RWPE2 (cell line): ENCODE measurements around the gene CRIP3.

Experiments
- ATAC-seq: fragments of 200-7000 bp; cut with Tn5 transposase; 3 replicates; pipeline ENCODE4 v1.9.1; 2021; ENCODE audit warnings: low read depth
- DNase-seq: peaks from one replicate; pipeline ENCODE4 v3.0.0-alpha.2; 2020; ENCODE audit warnings: low spot score
- H3K27ac ChIP-seq: fragments of 450-650 bp; 2 replicates; pipeline ENCODE4 v1.5.1; 2017; ENCODE audit warnings: mild to moderate bottlenecking; ENCODE audit not compliant: poor library complexity, severe bottlenecking
- H3K27me3 ChIP-seq: fragments of 250-450 bp; sonication (Bioruptor Pico); 2 replicates; pipeline ENCODE4 v1.5.1; 2021; ENCODE audit warnings: mild to moderate bottlenecking, moderate library complexity; ENCODE audit not compliant: insufficient read depth, poor library complexity, severe bottlenecking
- H3K36me3 ChIP-seq: fragments of 250-450 bp; sonication (Bioruptor Pico); 2 replicates; pipeline ENCODE4 v1.5.1; 2020; ENCODE audit warnings: low read depth, mild to moderate bottlenecking, moderate library complexity
- H3K4me1 ChIP-seq: fragments of 250-450 bp; sonication (Bioruptor Pico); 2 replicates; pipeline ENCODE4 v1.5.1; 2021; ENCODE audit warnings: mild to moderate bottlenecking, moderate library complexity; ENCODE audit not compliant: insufficient read depth, poor library complexity, severe bottlenecking
- H3K4me3 ChIP-seq: fragments of 250-450 bp; sonication (Bioruptor Pico); 2 replicates; pipeline ENCODE4 v1.5.1; 2021; ENCODE audit warnings: mild to moderate bottlenecking, moderate library complexity; ENCODE audit not compliant: severe bottlenecking
- H3K9me3 ChIP-seq: fragments of 250-450 bp; sonication (Bioruptor Pico); 2 replicates; pipeline ENCODE4 v1.5.1; 2021; ENCODE audit warnings: mild to moderate bottlenecking, moderate library complexity; ENCODE audit not compliant: severe bottlenecking
- CTCF ChIP-seq: fragments of 450-650 bp; IDR thresholded peaks from one replicate; pipeline ENCODE4 v1.5.1; 2017; ENCODE audit warnings: mild to moderate bottlenecking, moderate library complexity; ENCODE audit not compliant: poor library complexity, severe bottlenecking

CRIP3 gene

DNA sequence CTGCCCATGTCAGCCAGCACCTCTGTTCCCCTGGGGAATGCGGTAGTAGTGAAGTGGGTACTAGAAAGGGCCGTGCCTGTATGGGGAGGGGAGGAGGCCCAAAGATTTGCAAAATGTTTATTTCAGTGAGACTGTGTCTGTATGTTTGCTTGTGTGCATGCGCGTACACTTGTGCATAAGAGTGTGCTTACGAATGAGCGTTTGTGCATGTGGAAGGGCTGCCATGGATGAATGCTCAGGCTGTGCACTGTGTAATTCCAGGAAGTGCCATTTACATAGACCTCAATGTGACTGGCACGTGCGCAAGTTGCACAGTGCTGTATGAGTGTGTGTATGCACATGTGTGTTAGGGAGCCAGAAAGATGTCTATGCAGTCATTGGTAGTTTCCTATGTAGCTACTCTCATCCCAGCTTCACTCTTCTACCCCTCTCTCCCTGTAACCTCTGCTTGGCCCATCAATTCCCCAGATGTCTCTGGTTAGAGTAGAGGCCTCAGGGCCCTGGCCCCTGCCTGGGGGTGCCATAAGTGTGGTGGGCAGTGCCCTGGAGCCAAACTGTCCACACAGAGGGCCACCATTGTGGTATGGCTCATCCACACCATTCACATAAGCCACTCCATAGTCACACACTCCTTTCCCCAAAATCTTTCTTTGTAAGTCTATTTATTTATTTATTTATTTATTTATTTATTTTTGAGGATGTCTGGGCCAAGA, 37.4 kb downstream of the CRIP3 start:
- Histone ChIP-seq H3K27ac (no peak overlapping the region), H3K4me1 (no peaks in the 10 kb centered on the region), H3K9me3 (no peaks in the 10 kb centered on the region), H3K36me3 (no peaks in the 10 kb centered on the region), H3K27me3 (peaks cover 5% of the 10 kb centered on the region), H3K4me3 (no peak overlapping the region)
- no peak for TF ChIP-seq CTCF
- DNase-seq, result no peak
- ATAC-seq, result no peak

DNA sequence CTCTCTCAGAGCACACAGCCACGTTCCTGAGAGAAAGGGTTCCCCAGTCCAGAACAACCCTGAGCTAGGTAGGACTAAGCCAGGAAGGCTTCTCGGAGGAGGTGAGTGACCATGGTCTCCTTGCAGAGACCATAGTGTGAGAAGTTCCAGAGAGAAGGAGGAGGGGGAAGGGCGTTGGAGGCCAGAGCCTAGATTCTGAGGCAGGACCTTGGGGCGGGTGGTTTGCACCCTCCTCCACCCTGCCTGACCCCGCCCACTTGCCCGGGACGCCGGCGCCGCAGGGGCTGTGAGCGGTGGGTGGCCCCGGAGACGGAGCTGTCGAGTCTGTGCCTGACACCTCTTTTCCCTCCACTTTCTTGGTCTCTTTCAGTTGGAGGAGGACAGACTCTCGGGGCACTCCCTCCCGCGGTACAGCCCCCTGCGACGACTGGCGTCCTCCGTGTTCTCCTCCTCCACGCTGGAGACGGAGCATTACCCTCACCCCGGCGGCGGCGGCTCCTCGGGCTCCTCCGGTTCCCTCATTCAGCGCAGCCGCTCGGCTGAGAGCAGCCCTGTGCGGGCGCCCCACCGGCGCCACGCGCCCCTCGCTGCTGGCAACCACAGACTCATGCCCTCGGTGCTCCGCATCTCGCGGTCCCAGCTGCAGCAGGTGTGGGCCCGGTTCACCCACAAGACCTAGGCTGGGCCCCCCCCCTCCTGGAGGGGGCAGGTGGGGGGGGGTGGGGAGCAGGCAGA, 39.2 kb downstream of the CRIP3 start:
- no peaks in the 10 kb centered on the region for H3K9me3 ChIP-seq
- peak; percentile 30 for ATAC-seq
- H3K4me1 ChIP-seq, result no peaks in the 10 kb centered on the region
- H3K27me3 ChIP-seq, result no peaks in the 10 kb centered on the region
- peak overlapping the region; percentile 13 for H3K4me3 ChIP-seq
- TF ChIP-seq CTCF, result no peak
- H3K27ac ChIP-seq, result no peak overlapping the region
- no peaks in the 10 kb centered on the region for H3K36me3 ChIP-seq
- no peak for DNase-seq

DNA sequence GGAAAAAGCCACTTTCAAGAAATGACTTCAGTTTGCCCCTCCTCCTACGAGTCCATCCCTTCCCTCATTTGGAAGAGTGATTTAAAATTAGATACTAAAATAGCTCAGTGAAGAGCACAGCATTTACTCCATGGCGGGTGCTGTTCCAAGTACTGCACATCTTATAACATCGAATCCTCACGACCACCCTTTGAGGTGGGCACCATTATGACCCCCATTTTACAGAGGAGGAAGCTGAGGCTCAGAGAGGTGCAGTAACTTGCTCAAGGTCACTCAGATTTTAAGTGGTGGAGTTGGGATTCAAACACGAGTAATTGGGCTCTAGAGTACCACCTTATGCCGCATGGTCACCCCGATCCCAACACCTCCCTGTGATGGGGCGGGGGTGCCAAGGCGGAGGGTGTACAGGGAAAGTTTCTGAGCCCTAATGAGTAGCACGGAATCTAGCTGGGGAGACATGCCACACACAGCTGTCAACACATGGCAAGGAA, 39.8 kb downstream of the CRIP3 start:
- Histone ChIP-seq H3K27ac (no peak overlapping the region), H3K4me1 (no peaks in the 10 kb centered on the region), H3K4me3 (no peak overlapping the region), H3K9me3 (no peaks in the 10 kb centered on the region), H3K36me3 (no peaks in the 10 kb centered on the region), H3K27me3 (no peaks in the 10 kb centered on the region)
- no peak for TF ChIP-seq CTCF
- DNase-seq (no peak), ATAC-seq (no peak)

- Histone ChIP-seq H3K36me3 (no peaks in the 10 kb centered on the region), H3K27me3 (no peaks in the 10 kb centered on the region), H3K4me1 (no peaks in the 10 kb centered on the region), H3K9me3 (no peaks in the 10 kb centered on the region), H3K4me3 (no peak overlapping the region), H3K27ac (no peak overlapping the region)
- no peak for TF ChIP-seq CTCF
- DNase-seq, result no peak
- no peak for ATAC-seq
These were observed 40.3 kb downstream of the CRIP3 start for GRCh38 chr6:43268355-43268700.
